ENCODE results near the gene OR2AK2. TPM values are rescaled to one million over a fixed set of nuclear protein-coding genes. Genes with fewer than 3 reads are reported as not detected.

Gene OR2AK2, protein sequence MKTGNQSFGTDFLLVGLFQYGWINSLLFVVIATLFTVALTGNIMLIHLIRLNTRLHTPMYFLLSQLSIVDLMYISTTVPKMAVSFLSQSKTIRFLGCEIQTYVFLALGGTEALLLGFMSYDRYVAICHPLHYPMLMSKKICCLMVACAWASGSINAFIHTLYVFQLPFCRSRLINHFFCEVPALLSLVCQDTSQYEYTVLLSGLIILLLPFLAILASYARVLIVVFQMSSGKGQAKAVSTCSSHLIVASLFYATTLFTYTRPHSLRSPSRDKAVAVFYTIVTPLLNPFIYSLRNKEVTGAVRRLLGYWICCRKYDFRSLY
- total RNA-seq = under 1 TPM in 1 of 2 donors, not detected in 1; 0.34 TPM

DNA sequence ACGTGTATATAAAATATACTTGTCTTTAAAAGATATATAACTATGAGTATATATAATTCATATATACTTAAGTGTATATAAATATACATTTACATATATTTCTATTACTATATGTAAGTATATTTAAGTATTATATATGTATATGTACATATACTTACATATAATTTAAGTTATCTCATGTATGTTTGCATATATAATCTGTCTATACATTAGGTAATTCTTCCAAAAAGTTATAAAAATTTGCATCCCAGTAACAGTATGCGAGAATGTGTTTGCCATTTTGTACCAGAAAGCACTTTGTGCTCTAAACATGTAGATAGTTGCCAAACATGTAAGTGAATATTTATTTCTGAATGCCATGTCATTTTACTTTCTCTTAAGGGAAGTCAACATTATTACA is at the start of gene OR2AK2:
TSS of gene OR2AK2 (plus strand) at position 301 of the 400 bp plus-strand sequence. CDS start 144 bp downstream, outside the sequence.

DNA sequence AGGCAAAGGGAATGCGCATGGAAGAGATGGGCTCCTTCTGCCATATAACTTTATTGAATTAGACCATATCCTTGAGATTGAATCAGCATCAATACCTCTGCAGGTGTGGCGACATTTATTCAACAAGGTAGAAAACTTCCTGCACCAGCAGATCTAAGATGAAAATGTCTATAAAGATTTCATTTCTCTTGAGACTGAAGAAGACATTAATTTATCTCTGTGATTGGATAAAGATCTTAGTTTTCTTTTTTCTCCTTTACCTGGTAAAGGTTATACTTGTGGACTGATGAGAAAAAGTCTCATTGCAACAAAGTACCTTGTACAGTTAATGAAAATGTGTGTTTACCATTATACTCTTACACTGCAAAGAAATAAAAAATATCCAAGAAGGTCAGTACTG is 45.1 kb upstream of the OR2AK2 start, which contains the start of gene OR2T8:
TSS of gene OR2T8 (plus strand) at position 301 of the 400 bp plus-strand sequence. CDS start 766 bp downstream, outside the sequence.

DNA sequence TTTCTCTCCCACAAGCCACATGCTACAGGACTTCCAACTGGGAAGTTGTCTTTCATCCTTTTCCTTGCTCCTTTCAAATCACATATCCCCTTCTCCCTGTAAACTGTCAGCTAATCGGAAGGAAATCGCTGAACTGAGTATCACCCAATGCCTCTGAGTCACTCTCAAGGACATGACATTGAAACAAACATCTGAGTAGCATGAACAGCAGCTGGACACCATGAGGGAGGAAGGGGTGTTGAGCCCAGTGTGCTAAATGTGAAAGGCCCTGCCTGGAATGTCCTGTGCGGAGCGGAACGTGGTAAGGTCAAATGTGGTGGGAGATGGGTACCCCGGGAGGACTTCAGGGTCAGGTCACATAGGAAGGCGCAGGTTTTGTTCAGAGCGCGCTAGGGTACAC is 40.2 kb upstream of the OR2AK2 start, which contains the start of gene OR2AJ1:
TSS of gene OR2AJ1 (plus strand) at position 22 of the 400 bp plus-strand sequence. CDS start 8,880 bp downstream, outside the sequence.

DNA sequence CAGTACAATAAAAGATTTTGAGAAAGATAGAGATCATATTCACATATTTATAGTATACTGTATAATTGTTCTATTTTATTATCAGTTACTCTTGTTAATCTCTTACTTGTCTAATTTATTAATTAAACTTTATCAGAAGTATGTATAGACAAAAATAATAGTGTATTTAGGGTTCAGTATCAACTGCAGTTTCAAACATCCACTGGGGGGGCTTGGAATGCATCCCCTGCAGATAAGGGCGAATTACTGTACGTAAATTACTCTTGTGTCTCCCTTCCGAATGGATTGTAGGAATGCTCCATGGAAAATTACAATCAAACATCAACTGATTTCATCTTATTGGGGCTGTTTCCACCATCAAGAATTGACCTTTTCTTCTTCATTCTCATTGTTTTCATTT is 16.5 kb upstream of the OR2AK2 start, which contains the start of gene OR2L8:
TSS of gene OR2L8 (plus strand) at position 301 of the 400 bp plus-strand sequence. CDS start at position 301, 0 bp downstream.

DNA sequence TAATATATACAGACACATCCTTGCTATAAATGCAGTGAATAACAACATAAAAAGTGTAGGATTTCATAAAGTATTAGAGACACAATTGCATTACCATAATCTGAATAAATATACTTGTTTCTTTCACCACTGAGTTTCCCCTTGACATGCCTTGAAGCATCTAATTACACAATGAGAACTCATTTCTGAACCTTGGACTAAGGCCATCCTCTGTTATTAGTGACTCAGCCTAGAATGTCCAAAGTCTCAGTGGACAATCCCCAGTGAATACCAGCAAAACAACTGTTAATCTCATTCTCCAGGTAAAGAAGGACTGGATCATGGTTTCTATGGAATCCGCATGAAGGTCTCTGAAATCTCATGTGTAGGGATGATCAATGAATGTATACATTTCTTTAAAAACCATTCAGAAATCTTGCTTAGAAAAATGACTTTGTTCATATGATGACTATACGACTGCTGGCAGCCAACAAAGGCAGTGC is 48.2 kb downstream of the OR2AK2 start, which contains the start of gene OR2L5:
TSS of gene OR2L5 (plus strand) at position 432 of the 482 bp plus-strand sequence. CDS start 8,288 bp downstream, outside the sequence.

Small RNAs within 50 kb of the gene (small RNA-seq; reads per million reads assigned to genes)
- gene RF00019 = 0 reads per million in 2 donors

Other genes with a start within 250 kb of the OR2AK2 start
- not detected for gene OR6F1, start 248.6 kb upstream of the OR2AK2 start, total RNA-seq
- not detected for gene OR14K1, start 226.6 kb upstream of the OR2AK2 start, total RNA-seq
- not detected for gene OR14A2, start 217.1 kb upstream of the OR2AK2 start, total RNA-seq
- gene OR1C1, start 204.7 kb upstream of the OR2AK2 start, total RNA-seq = not detected
- not detected for gene OR14A16, start 141.1 kb upstream of the OR2AK2 start, total RNA-seq
- gene OR11L1, start 123.3 kb upstream of the OR2AK2 start, total RNA-seq = not detected
- 1 to 10 TPM in 1 of 2 donors, under 1 TPM in 1; 0.33 to 1.4 TPM for gene TRIM58, start 108.0 kb upstream of the OR2AK2 start, total RNA-seq
- gene OR2W3, start 69.6 kb upstream of the OR2AK2 start, total RNA-seq = under 1 TPM; 0.34 to 0.67 TPM
- not detected for gene OR2T8, start 45.0 kb upstream of the OR2AK2 start, total RNA-seq
- not detected for gene OR2AJ1, start 40.3 kb upstream of the OR2AK2 start, total RNA-seq
- gene OR2L8, start 16.4 kb upstream of the OR2AK2 start, total RNA-seq = under 1 TPM in 1 of 2 donors, not detected in 1; 0.69 TPM
- not detected for gene OR2L5, start 48.4 kb downstream of the OR2AK2 start, total RNA-seq
- gene OR2L2, start 64.8 kb downstream of the OR2AK2 start, total RNA-seq = under 1 TPM in 1 of 2 donors, not detected in 1; under 0.01 TPM
- gene OR2L3, start 81.6 kb downstream of the OR2AK2 start, total RNA-seq = not detected
- not detected for gene OR2L13, start 130.0 kb downstream of the OR2AK2 start, total RNA-seq
- not detected for gene OR2M5, start 179.9 kb downstream of the OR2AK2 start, total RNA-seq
- not detected for gene OR2M2, start 209.6 kb downstream of the OR2AK2 start, total RNA-seq
- not detected for gene OR2M3, start 232.0 kb downstream of the OR2AK2 start, total RNA-seq